NCI-H774 (cell line): Measurements from ENCODE around the gene PAPLN.
"Not testable (repeated sequence)": the region's sequence is repeated elsewhere in the genome, so short reads cannot be mapped to it uniquely, and the experiment has no call there.

Source experiments
- DNase-seq: peaks from one replicate; lab custom pipeline; 2025; lab: John Stamatoyannopoulos, UW

Gene PAPLN

GRCh38 chr14:73289729-73290128 is 52.4 kb downstream of the PAPLN start:
- no peak for DNase-seq

GRCh38 chr14:73290279-73290678 is 53.0 kb downstream of the PAPLN start:
- no peak for DNase-seq

GRCh38 chr14:73293782-73294781 is 56.8 kb downstream of the PAPLN start:
- no peak for DNase-seq

GRCh38 chr14:73295198-73295796 is 58.0 kb downstream of the PAPLN start:
- peak; percentile 4 for DNase-seq

- DNase-seq = no peak
Observed at GRCh38 chr14:73305499-73305898, 68.2 kb downstream of the PAPLN start.

- no peak for DNase-seq
Observed at GRCh38 chr14:73307261-73307660, 70.0 kb downstream of the PAPLN start.

- DNase-seq = not testable (repeated sequence)
Observed at GRCh38 chr14:73309207-73309606, 71.9 kb downstream of the PAPLN start.

- no peak for DNase-seq
Observed at GRCh38 chr14:73311708-73312030, 74.4 kb downstream of the PAPLN start.

- DNase-seq = no peak
Observed at GRCh38 chr14:73312687-73313086, 75.4 kb downstream of the PAPLN start.

GRCh38 chr14:73313151-73313550 is 75.8 kb downstream of the PAPLN start:
- no peak for DNase-seq

GRCh38 chr14:73323896-73324399 is 86.6 kb downstream of the PAPLN start:
- DNase-seq = no peak
